Activated gamma-delta T cell (primary cell): ENCODE results near the gene EVA1A.

ENCODE experiments used
- DNase-seq: peaks from one replicate; lab custom pipeline; 2025; lab: John Stamatoyannopoulos, UW

EVA1A gene

GRCh38 chr2:75540994-75541393, 19.7 kb downstream of the EVA1A start:
- DNase-seq: no peak

DNA sequence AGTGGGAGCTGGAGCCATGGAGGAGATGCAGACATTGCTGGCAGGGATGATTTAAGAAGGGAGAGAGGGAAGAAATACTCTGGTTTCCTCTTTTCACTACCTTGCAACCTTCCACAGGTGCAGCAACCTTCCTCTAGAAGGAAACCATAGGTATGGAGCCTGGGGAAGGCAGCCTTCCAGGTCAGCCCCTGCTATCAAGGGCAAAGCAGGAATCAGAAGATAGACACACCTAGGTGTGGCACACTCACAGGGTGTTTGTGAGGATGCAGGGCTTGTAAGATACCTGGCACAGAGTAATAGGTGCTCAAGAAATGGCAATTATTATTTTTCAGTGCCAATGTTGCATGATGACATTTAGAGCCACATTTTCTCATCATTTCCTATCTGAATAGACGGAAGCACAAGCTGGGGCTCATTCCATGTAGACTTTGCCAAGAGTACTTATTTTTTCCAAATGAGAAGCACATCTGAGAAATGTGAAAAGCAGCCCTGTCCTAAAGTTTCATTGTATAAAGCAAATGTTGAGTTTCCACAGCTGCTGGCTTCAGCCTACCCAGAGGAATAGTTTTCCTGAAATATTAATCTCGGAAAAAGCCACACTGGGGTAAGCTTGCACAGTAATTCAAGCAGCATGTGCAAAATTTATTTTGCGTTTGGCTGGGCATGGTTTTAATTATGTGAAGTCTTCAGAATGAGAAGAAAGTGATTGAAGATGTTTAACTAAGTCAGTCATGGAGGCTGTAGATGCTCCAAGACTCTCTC, 20.6 kb downstream of the EVA1A start:
- DNase-seq: no peak

GRCh38 chr2:75538521-75539490, 21.9 kb downstream of the EVA1A start:
- DNase-seq: no peak

DNA sequence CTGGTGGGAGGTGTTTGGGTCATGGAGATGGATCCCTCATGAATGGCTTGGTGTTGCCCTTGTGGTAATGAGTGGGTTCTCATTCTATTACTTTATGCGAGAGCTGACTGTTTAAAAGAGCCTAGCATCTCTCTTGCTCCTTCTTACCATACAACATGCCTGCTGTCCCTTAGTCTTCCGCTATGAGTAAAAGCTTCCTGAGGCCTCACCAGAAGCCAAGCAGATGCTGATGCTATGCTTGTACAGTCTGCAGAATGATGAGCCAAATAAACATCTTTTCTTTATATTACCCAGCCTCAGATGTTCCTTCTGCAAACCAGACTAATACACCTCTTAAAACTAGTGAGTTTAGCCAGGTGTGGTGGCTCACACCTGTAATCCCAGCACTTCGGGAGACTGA, 23.1 kb downstream of the EVA1A start:
- no peak for DNase-seq

GRCh38 chr2:75533135-75533534, 27.6 kb downstream of the EVA1A start:
- no peak for DNase-seq

DNA sequence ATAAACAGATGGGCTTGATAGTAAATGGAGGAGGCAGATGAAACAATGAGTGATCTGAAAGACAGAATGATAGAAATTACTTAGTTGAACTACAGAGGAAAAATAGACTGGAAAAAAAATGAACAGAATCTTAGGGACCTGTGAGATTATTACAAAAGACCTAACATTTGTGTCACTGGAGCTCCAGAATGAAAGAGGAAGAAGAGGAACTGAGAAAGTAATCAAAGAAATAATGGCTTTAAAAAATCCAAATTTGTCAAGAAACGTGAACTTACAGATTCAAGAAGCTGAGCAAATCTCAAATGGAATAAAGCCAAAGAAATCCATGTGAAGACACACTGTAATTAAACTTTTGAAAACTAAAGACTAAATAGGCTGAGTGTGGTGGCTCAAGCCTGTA, 28.3 kb downstream of the EVA1A start:
- DNase-seq: no peak

DNA sequence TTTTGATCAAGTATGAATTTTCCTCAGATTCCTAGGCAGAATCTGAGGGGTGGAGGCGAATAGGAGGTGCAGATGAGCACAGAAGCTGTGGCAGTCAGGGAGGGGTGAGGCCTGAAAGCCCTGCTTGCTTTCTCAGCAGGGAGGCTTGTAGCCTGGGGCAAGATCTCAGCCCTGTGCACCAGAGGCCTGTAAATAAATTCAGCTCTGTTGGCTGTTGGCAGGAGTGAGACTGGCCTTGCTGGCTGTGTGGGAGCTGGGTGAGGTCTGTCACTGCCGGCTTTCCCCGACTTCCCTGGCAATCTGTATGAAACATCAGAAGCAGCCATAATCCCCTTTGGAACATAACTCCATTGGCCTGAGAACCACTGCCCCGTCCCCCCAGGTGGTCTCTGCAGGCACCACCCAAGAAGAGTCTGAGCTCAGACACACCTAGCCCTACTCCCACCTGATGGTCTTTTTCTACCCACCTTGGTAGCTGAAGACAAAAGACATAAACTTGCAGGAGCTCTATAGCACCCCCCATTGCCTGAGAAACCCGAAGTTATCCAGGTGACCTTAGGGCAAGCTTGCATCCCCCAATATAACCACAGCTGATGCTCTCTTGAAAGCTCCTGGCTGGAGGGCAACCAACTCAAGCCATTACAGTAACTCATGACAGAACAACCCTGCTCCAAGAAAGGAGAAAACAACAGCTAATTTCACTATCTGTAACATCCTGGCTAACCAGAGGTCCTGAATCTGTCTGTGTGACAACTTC, 32.3 kb downstream of the EVA1A start:
- no peak for DNase-seq

- DNase-seq: no peak
These were observed 33.1 kb downstream of the EVA1A start for GRCh38 chr2:75527676-75528075.

DNA sequence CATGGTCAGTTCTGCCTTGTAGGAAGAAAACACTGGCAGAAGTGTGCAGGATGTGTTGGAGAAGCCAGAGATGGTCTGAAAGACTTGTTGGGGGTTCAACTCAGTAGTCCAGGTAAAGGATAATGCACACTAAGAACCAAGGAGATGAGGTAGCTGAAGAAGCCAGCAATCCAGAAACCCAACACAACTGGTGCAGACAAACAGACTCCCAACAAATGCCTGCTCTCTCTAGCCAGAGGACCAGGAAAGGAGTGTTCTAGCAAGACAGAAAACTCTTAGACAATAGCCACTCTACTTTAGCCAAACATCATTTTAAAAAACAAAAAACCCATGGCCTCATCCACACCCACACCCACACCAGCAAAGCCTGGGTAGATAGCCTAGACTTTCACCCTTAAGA, 33.9 kb downstream of the EVA1A start:
- DNase-seq: no peak

GRCh38 chr2:75525434-75526310, 35.1 kb downstream of the EVA1A start:
- DNase-seq: no peak

GRCh38 chr2:75524276-75524911, 36.3 kb downstream of the EVA1A start:
- no peak for DNase-seq

DNA sequence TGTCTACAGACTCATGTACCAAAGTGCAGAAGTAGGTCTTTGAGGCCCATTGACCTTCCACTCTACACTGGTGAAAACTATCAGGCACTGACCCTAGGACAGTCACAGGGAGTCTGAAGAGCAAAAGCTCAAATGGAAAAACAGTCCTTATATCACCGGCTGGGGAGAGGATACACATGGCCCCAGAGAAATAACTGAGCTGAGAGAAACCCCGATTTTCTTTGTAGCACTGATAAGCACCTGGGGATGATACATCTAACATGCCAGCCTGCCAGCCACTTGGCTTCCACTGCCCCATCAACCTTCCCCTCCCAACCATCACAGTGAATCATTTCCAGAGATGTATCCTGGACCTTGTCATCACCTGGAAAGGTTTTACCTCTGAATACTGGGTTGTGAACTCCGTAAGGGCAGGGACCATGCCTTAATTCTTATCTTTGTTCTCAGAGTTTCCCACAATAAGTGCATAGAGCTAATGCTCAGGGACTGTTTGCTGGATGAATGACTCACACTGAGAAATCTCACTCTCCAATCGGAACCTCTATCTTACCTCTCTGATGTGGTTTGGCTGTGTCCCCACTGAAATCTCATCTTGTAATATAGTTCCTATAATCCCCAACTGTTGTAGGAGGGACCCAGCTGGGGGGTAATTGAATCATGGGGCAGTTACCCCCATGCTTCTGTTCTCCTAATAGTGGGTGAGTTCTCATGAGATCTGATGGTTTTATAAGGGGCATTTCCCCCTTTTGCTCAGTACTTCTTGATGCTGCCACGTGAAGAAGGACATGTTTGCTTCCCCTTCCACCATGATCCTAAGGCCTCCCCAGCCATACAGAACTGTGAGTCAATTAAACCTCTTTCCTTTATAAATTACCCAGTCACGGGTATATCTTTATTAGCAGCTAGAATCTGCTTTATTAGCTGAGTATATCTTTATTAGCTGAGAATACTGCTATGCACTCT, 37.1 kb downstream of the EVA1A start:
- DNase-seq: no peak

GRCh38 chr2:75522543-75523312, 38.0 kb downstream of the EVA1A start:
- no peak for DNase-seq

GRCh38 chr2:75521225-75521872, 39.4 kb downstream of the EVA1A start:
- no peak for DNase-seq

- DNase-seq: no peak
These were observed 40.9 kb downstream of the EVA1A start for GRCh38 chr2:75519843-75520242.

- DNase-seq: no peak
These were observed 41.9 kb downstream of the EVA1A start for GRCh38 chr2:75518638-75519465.

- DNase-seq: no peak
These were observed 43.0 kb downstream of the EVA1A start for GRCh38 chr2:75517547-75518230.
